LNCAP (cell line): Measurements from ENCODE around the gene ARSG.

ENCODE experiments used
- TF ChIP-seq, protein P1 (sequence below): fragments of 450-650 bp; IDR thresholded peaks from 2 replicates; pipeline ENCODE4 v1.5.1; 2017; ENCODE audit warnings: mild to moderate bottlenecking

Gene ARSG

DNA sequence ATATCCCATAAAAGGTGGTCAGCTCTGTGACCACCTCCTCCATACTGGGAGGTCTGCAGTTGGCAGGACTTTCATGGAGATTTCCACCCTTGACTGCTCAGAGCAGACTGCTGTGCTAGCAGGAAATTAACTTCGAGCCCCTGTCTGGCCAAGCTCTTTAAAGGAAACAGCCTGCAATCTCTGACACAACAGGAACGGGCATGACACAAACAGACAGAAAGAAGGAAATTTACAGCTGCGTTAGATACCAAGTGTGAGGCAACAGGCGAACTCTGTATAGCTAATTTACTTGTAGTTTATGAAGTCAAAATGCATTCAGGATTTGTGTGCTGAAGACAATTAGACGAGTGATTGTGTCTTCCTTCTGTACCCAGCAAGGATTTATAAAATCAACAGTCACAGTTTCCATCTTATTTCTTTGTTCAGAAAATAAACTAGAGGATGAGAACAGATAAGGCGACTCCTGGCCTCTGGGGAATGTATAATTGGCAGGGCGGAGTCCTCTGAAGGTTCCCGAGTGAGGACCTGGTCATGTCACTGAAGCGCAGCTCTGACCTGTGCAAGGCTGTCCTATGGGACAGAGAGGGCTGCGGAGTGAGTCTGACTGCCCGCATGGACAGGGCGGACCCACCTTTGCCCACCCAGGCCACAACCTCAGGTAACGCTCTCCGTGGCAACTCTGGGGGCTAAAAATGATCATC is 149.9 kb downstream of the ARSG start:
- TF ChIP-seq, protein P1, sequence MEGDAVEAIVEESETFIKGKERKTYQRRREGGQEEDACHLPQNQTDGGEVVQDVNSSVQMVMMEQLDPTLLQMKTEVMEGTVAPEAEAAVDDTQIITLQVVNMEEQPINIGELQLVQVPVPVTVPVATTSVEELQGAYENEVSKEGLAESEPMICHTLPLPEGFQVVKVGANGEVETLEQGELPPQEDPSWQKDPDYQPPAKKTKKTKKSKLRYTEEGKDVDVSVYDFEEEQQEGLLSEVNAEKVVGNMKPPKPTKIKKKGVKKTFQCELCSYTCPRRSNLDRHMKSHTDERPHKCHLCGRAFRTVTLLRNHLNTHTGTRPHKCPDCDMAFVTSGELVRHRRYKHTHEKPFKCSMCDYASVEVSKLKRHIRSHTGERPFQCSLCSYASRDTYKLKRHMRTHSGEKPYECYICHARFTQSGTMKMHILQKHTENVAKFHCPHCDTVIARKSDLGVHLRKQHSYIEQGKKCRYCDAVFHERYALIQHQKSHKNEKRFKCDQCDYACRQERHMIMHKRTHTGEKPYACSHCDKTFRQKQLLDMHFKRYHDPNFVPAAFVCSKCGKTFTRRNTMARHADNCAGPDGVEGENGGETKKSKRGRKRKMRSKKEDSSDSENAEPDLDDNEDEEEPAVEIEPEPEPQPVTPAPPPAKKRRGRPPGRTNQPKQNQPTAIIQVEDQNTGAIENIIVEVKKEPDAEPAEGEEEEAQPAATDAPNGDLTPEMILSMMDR: no peak

DNA sequence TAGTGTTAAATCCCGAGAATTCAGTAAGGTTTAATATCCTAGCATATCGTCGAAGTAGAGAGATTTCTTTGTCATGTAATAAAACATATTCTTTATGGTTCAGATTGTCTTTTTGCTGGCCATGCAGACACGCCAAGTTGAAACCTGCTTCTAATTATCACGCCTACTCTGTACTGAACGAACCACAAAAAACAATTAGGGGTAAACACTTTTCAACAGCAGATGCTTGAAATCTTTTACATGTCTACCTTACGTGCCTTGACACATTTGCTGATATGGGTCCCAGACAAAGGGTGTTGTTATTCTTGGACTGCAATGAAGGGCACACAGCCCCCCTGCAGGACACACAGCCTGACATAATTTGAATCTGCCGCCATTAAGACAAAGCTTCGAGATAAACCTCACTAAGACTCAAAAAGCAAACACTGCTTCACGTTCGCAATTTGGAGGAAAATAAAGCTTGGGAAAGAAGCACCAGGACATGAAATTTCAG is 152.7 kb downstream of the ARSG start:
- TF ChIP-seq, protein P1: no peak

DNA sequence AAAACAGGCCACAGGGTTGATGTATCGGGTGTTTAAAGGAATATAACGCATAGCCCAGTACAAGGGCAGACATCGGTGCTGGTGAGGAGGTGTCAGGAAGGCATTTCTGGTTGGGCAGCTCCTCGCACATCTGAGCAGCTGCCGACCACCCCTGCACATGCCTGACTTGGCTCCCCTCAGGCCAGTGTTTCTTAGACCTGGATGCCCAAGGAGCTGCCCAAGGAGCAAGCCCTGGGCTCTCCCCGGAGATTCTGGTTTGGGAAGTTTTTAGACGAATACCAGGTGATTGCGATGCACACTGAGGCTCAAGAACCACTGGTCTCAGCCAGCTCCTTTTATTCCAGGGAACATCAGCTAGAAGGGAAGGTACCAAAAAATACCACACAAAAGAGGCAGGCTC is 154.4 kb downstream of the ARSG start:
- TF ChIP-seq, protein P1: no peak

GRCh38 chr17:68446626-68447041 is 155.3 kb downstream of the ARSG start:
- TF ChIP-seq, protein P1: no peak

DNA sequence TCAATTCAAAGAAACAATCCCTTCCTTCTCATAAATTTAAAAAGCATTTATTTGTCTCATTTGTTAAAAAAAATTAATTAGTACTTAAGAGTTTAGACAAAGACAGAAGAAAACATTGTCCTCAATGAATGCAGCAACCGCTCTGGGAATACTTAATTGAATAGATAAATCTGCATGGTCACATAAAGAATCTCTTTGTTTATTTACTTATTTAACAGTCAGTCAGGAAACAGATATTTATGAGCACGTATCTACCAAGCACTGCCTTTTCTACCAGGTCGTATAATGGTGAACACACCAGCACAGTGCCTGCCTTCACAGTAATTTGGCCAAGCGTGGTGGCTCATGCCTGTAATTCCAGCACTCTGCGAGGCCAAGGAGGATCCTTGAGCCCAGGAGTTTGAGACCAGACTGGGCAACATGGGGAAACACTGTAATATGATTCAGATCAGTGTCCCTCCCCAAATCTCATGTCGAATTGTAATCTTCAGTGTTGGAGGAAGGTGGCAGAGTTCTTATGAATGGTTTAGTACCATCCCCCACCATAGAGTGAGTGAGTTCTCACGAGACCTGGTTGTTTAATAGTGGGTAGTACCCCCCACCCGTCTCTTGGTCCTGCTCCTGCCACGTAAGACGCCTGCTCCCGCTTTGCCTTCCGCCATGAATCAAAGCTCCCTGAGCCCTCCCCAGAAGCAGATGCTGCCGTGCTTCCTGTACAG is 157.9 kb downstream of the ARSG start:
- TF ChIP-seq, protein P1: no peak

DNA sequence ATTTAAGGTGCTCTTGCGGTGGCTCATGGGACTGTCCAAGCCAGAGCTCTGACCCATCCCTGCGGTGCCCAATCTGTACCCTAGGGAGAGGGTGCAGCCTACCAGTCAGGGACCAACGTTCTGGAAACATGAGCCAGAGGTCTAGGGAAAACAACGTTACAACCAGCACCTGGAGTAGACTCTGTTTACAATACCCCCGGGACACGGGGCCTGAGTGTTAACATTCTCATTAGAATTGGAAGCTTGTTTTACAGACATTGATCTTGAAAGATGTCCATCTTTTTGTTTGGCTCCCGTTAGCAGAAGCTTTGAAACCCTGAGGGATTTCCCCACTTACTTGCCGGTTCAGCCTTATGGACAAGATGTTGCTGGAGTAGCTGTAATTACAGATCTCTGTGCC is 159.1 kb downstream of the ARSG start:
- TF ChIP-seq, protein P1: no peak

DNA sequence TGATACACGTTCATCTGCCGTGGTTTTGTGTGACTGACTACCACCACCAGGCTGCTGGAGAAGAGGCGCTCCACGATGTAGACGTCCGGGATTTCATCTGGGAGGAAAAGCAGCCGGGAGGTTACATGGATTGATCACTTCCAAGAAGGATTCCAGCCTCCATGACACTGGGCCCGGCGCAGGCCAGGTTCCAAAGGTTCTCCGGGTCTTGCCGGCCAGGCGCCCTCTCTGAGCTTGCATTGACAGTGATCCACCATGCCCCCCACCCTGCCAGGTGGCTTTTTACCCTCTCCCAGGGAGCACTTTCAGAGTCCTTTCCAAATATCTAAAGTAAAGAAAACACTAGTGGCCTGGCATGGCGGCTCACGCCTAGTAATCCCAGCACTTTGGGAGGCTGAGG is 159.5 kb downstream of the ARSG start:
- TF ChIP-seq, protein P1: no peak
